Activated B cell treated with CpG ODN at 0.5 μM for 24 hours (primary cell): Measurements from ENCODE around the gene ASPRV1. TPM values are rescaled to one million over a fixed set of nuclear protein-coding genes. Genes with fewer than 3 reads are reported as not detected.

Experiments used
- ATAC-seq: fragments of 200-7000 bp; cut with Tn5 transposase; one replicate; pipeline ENCODE4 v1.10.0; 2021; ENCODE audit warnings: low read depth, mild to moderate bottlenecking, moderate library complexity
- CTCF ChIA-PET: fragments of 350-600 bp; sonication (Branson Sonifier 250); formaldehyde crosslinking; loops from one replicate; lab custom pipeline; 2021; ENCODE audit warnings: antibody characterized with exemption; lab: Charles Lee
- POLR2A ChIA-PET: fragments of 350-600 bp; sonication (Branson Sonifier 250); formaldehyde crosslinking; loops from one replicate; lab custom pipeline; 2021; ENCODE audit warnings: antibody characterized with exemption; lab: Charles Lee
- DNase-seq: peaks from one replicate; pipeline ENCODE4 v3.0.0; 2022
- H3K27ac Mint-ChIP-seq: one replicate; pipeline ENCODE4 v1.8.0; 2020; ENCODE audit warnings: mixed read lengths
- H3K27me3 Mint-ChIP-seq: one replicate; pipeline ENCODE4 v1.8.0; 2021; ENCODE audit warnings: mixed read lengths
- H3K36me3 Mint-ChIP-seq: one replicate; pipeline ENCODE4 v1.8.0; 2021; ENCODE audit warnings: low read depth, mixed read lengths
- H3K4me1 Mint-ChIP-seq: one replicate; pipeline ENCODE4 v1.8.0; 2021; ENCODE audit warnings: mixed read lengths
- H3K4me3 Mint-ChIP-seq: one replicate; pipeline ENCODE4 v1.8.0; 2020; ENCODE audit warnings: mild to moderate bottlenecking, mixed read lengths
- H3K9me3 Mint-ChIP-seq: one replicate; pipeline ENCODE4 v1.8.0; 2020; ENCODE audit warnings: mixed read lengths
- CTCF ChIP-seq: fragments of 200-600 bp; IDR thresholded peaks from one replicate; pipeline ENCODE4 v1.8.0; 2022; ENCODE audit warnings: antibody characterized with exemption, mild to moderate bottlenecking
- intact Hi-C: fragments of 100-400 bp; cut with micrococcal nuclease; formaldehyde crosslinking; loops from one replicate; pipeline ENCODE4 v1.15.1; 2024
- total RNA-seq: library from RNA; stranded (reverse); gene quantifications from 2 replicates; pipeline ENCODE4 v1.2.3, GENCODE V29; 2022

Gene ASPRV1
- total RNA-seq, 1 donor from 2014 or later = 0.47 TPM

GRCh38 chr2:69979902-69980807 lies 18.7 kb upstream of the ASPRV1 start:
- no peak overlapping the region for H3K4me3 Mint-ChIP-seq
- no peak for TF ChIP-seq CTCF
- H3K36me3 Mint-ChIP-seq = no peaks in the 10 kb centered on the region
- DNase-seq = no peak
- H3K4me1 Mint-ChIP-seq = no peaks in the 10 kb centered on the region
- no peak for ATAC-seq
- ChIA-PET POLR2A (no interaction called here), CTCF (no interaction called here)
- no peaks in the 10 kb centered on the region for H3K9me3 Mint-ChIP-seq
- no peaks in the 10 kb centered on the region for H3K27me3 Mint-ChIP-seq
- no peak overlapping the region for H3K27ac Mint-ChIP-seq
- intact Hi-C loops = no loop called here

- DNase-seq = no peak
- Mint-ChIP-seq H3K27ac (no peak overlapping the region), H3K9me3 (no peaks in the 10 kb centered on the region), H3K27me3 (no peaks in the 10 kb centered on the region), H3K36me3 (no peaks in the 10 kb centered on the region), H3K4me3 (no peak overlapping the region), H3K4me1 (no peaks in the 10 kb centered on the region)
- no peak for ATAC-seq
- CTCF ChIA-PET = no interaction called here
- POLR2A ChIA-PET = no interaction called here
- intact Hi-C loops = no loop called here
- no peak for TF ChIP-seq CTCF
Measured at GRCh38 chr2:69977906-69978482, 16.6 kb upstream of the ASPRV1 start.

DNA sequence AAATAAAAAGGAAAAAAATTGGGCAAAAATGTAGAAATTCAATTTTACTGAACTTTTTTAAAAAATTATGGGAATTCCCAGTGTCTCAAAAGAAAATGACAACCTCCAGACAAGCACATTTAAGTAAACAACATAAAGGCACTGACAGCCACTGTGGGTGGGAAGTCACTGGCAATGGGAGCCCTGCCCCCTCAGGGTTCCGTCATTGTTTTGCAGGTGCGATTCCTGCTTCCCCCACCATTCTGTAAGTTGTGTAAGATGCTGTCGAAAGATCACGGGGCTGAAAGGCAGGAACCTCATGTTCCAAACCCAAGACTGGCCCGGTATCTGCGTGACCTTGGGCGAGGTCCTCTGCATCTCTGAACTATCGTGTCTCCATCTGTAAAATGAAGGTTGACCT lies 15.8 kb upstream of the ASPRV1 start:
- intact Hi-C loops = no loop called here
- no peak overlapping the region for H3K4me3 Mint-ChIP-seq
- TF ChIP-seq CTCF = no peak
- H3K36me3 Mint-ChIP-seq = no peaks in the 10 kb centered on the region
- no peak for ATAC-seq
- no peak overlapping the region for H3K27ac Mint-ChIP-seq
- H3K4me1 Mint-ChIP-seq = no peaks in the 10 kb centered on the region
- H3K9me3 Mint-ChIP-seq = no peaks in the 10 kb centered on the region
- POLR2A ChIA-PET = no interaction called here
- no peaks in the 10 kb centered on the region for H3K27me3 Mint-ChIP-seq
- no peak for DNase-seq
- CTCF ChIA-PET = no interaction called here

DNA sequence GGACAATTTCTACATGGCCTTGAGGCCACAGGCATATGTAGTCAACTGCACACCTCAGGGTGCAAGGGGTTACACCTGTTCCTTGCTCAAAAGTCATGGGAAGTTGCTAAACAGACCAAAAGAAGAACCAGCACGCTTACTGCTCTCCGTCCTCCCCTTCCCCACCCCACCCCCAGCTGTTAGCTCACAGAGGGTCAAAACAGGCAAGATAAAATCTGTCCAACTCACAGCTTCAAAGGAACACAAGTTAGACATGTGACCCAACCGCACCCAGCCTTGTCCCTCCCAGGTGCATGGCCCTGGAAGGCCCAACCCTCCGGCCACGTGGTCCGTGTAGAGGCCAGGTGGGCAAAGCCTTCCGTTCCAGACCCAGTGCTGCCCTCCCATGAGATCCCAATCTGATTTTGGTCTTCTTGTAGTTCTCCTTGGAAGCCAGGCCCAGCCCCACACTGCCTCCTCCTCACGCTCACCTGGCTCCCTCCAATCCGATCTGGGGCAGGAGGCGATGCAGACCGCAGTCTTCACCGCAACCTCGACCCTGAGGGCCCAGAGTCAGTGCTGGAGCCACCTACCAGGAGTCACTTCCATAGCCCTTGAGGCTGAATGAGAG lies 14.5 kb upstream of the ASPRV1 start:
- ChIA-PET POLR2A (interaction anchor here (0.5 kb wide), 1 partner anchor 115 kb away, joined by 6 read pairs; no protein-coding TSS in a partner anchor), CTCF (no interaction called here)
- ATAC-seq (no peak), DNase-seq (no peak)
- H3K4me1 Mint-ChIP-seq = no peaks in the 10 kb centered on the region
- no peaks in the 10 kb centered on the region for H3K27me3 Mint-ChIP-seq
- no peak overlapping the region for H3K4me3 Mint-ChIP-seq
- TF ChIP-seq CTCF = no peak
- H3K9me3 Mint-ChIP-seq = no peaks in the 10 kb centered on the region
- intact Hi-C loops = no loop called here
- no peaks in the 10 kb centered on the region for H3K36me3 Mint-ChIP-seq
- no peak overlapping the region for H3K27ac Mint-ChIP-seq
